ENCODE measurements around the gene BCAR3. TPM values are rescaled to one million over a fixed set of nuclear protein-coding genes. Genes with fewer than 3 reads are reported as not detected.

The BCAR3 gene
- total RNA-seq, 5 donors from 2014 or later (not counting 1 experiment from before 2014, with no cell fraction given) = 0.63 to 2.5 (median 1.4) TPM

- Histone ChIP-seq H3K9me3 (no peaks in the 10 kb centered on the region), H3K4me3 (ENCODE audit: control insufficient read depth in 1 of 2, extremely low read depth in 1 of 2, low read length in 1 of 2) (no peak overlapping the region), H3K27ac (ENCODE audit: low read length) (no peak overlapping the region), H3K36me3 (ENCODE audit: control insufficient read depth in 2 of 2, extremely low read depth in 1 of 2, insufficient read depth in 1 of 2, low read length in 1 of 2) (no peaks in the 10 kb centered on the region), H3K4me1 (ENCODE audit: control insufficient read depth in 1 of 2, extremely low read depth in 1 of 2, insufficient read depth in 2 of 2, low read length in 2 of 2) (no peaks in the 10 kb centered on the region), H3K27me3 (replicated peaks in 1 of 2; ENCODE audit: control insufficient read depth in 2 of 2, extremely low read depth in 1 of 2, insufficient read depth in 2 of 2, low read length in 1 of 2) (no peaks in the 10 kb centered on the region)
- no peak overlapping the region for H3K4me3 Mint-ChIP-seq
- no peaks in the 10 kb centered on the region for H3K4me1 Mint-ChIP-seq
- WGBS (ENCODE audit: insufficient coverage) = no CpG with 5 or more reads among the region's 2 CpGs
- no peaks in the 10 kb centered on the region for H3K27me3 Mint-ChIP-seq
- ATAC-seq (replicated peaks in 1 of 4) = no peak
- no peaks in the 10 kb centered on the region for H3K9me3 Mint-ChIP-seq
- no peak overlapping the region for H3K27ac Mint-ChIP-seq
- ChIA-PET POLR2A (no interaction called here), CTCF (no interaction called here)
- H3K36me3 Mint-ChIP-seq = no peaks in the 10 kb centered on the region
- DNase-seq = no peak
These were observed 143.7 kb downstream of the BCAR3 start for GRCh38 chr1:93537924-93538323.

- Mint-ChIP-seq H3K4me3 (no peak overlapping the region), H3K9me3 (no peaks in the 10 kb centered on the region), H3K27me3 (no peaks in the 10 kb centered on the region), H3K4me1 (no peaks in the 10 kb centered on the region), H3K27ac (no peak overlapping the region), H3K36me3 (no peaks in the 10 kb centered on the region)
- Histone ChIP-seq H3K4me3 (ENCODE audit: control insufficient read depth in 1 of 2, extremely low read depth in 1 of 2, low read length in 1 of 2) (no peak overlapping the region), H3K9me3 (no peaks in the 10 kb centered on the region), H3K36me3 (ENCODE audit: control insufficient read depth in 2 of 2, extremely low read depth in 1 of 2, insufficient read depth in 1 of 2, low read length in 1 of 2) (no peaks in the 10 kb centered on the region), H3K27me3 (replicated peaks in 1 of 2; ENCODE audit: control insufficient read depth in 2 of 2, extremely low read depth in 1 of 2, insufficient read depth in 2 of 2, low read length in 1 of 2) (no peaks in the 10 kb centered on the region), H3K27ac (ENCODE audit: low read length) (no peak overlapping the region), H3K4me1 (ENCODE audit: control insufficient read depth in 1 of 2, extremely low read depth in 1 of 2, insufficient read depth in 2 of 2, low read length in 2 of 2) (no peaks in the 10 kb centered on the region)
- no peak for ATAC-seq (replicated peaks in 1 of 4)
- no peak for DNase-seq
- ChIA-PET CTCF (no interaction called here), POLR2A (no interaction called here)
These were observed 144.2 kb downstream of the BCAR3 start for GRCh38 chr1:93537396-93537795.

DNA sequence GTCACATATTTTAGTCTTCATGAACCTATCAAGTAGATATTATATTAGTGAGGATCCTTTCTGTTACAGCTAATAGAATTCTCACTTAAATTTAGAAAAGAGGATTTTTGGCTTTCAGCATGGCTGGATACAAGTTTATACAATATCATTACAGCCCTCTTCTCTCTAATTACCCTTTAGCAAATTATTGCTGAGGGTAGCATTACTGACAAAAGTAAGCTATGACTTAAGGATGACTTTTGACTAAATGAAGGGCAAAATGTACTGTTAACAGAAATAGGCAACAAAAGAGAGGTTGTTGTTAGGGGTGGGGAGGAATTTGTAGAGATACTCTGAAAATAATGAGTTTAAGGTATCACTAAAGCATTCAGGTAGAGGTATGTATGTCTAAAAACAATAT, 148.0 kb downstream of the BCAR3 start:
- no peak for DNase-seq
- POLR2A ChIA-PET = no interaction called here
- no peak overlapping the region for H3K27ac ChIP-seq (ENCODE audit: low read length)

GRCh38 chr1:93532780-93533378, 148.8 kb downstream of the BCAR3 start:
- H3K27me3 ChIP-seq (replicated peaks in 1 of 2; ENCODE audit: control insufficient read depth in 2 of 2, extremely low read depth in 1 of 2, insufficient read depth in 2 of 2, low read length in 1 of 2) = no peaks in the 10 kb centered on the region
- Mint-ChIP-seq H3K27ac (no peak overlapping the region), H3K9me3 (no peaks in the 10 kb centered on the region), H3K27me3 (peaks cover 0 to 5% of the 10 kb centered on the region in 2 donors), H3K36me3 (no peaks in the 10 kb centered on the region), H3K4me1 (no peaks in the 10 kb centered on the region), H3K4me3 (no peak overlapping the region)
- no peaks in the 10 kb centered on the region for H3K36me3 ChIP-seq (ENCODE audit: control insufficient read depth in 2 of 2, extremely low read depth in 1 of 2, insufficient read depth in 1 of 2, low read length in 1 of 2)
- CTCF ChIA-PET = no interaction called here
- POLR2A ChIA-PET = no interaction called here
- no peaks in the 10 kb centered on the region for H3K4me1 ChIP-seq (ENCODE audit: control insufficient read depth in 1 of 2, extremely low read depth in 1 of 2, insufficient read depth in 2 of 2, low read length in 2 of 2)
- no peak overlapping the region for H3K27ac ChIP-seq (ENCODE audit: low read length)
- ATAC-seq (replicated peaks in 1 of 4) (no peak), DNase-seq (no peak)
- 100% methylated on average over 1 of the region's 3 CpGs for WGBS (ENCODE audit: insufficient coverage)
- no peak overlapping the region for H3K4me3 ChIP-seq (ENCODE audit: control insufficient read depth in 1 of 2, extremely low read depth in 1 of 2, low read length in 1 of 2)
- no peaks in the 10 kb centered on the region for H3K9me3 ChIP-seq

More for the DNA sequence above, 148.0 kb downstream of the BCAR3 start:
- Histone ChIP-seq H3K9me3 (no peaks in the 10 kb centered on the region), H3K36me3 (ENCODE audit: control insufficient read depth in 2 of 2, extremely low read depth in 1 of 2, insufficient read depth in 1 of 2, low read length in 1 of 2) (no peaks in the 10 kb centered on the region), H3K4me3 (ENCODE audit: control insufficient read depth in 1 of 2, extremely low read depth in 1 of 2, low read length in 1 of 2) (no peak overlapping the region), H3K4me1 (ENCODE audit: control insufficient read depth in 1 of 2, extremely low read depth in 1 of 2, insufficient read depth in 2 of 2, low read length in 2 of 2) (no peaks in the 10 kb centered on the region), H3K27me3 (replicated peaks in 1 of 2; ENCODE audit: control insufficient read depth in 2 of 2, extremely low read depth in 1 of 2, insufficient read depth in 2 of 2, low read length in 1 of 2) (no peaks in the 10 kb centered on the region)
- Mint-ChIP-seq H3K4me1 (no peaks in the 10 kb centered on the region), H3K4me3 (no peak overlapping the region), H3K36me3 (no peaks in the 10 kb centered on the region), H3K27me3 (peaks cover 0 to 2% of the 10 kb centered on the region in 2 donors), H3K9me3 (no peaks in the 10 kb centered on the region), H3K27ac (no peak overlapping the region)
- CTCF ChIA-PET = no interaction called here
- no peak for ATAC-seq (replicated peaks in 1 of 4)

GRCh38 chr1:93531193-93531592, 150.4 kb downstream of the BCAR3 start:
- H3K4me1 ChIP-seq (ENCODE audit: control insufficient read depth in 1 of 2, extremely low read depth in 1 of 2, insufficient read depth in 2 of 2, low read length in 2 of 2) = no peaks in the 10 kb centered on the region
- Mint-ChIP-seq H3K9me3 (no peaks in the 10 kb centered on the region), H3K27me3 (peaks cover 0 to 6% of the 10 kb centered on the region in 2 donors), H3K4me3 (no peak overlapping the region), H3K36me3 (no peaks in the 10 kb centered on the region), H3K4me1 (no peaks in the 10 kb centered on the region), H3K27ac (no peak overlapping the region)
- POLR2A ChIA-PET = no interaction called here
- no peak for DNase-seq
- 78% methylated on average over 2 of the region's 2 CpGs for WGBS (ENCODE audit: insufficient coverage)
- ATAC-seq (replicated peaks in 1 of 4) = no peak
- H3K27ac ChIP-seq (ENCODE audit: low read length) = no peak overlapping the region
- H3K27me3 ChIP-seq (replicated peaks in 1 of 2; ENCODE audit: control insufficient read depth in 2 of 2, extremely low read depth in 1 of 2, insufficient read depth in 2 of 2, low read length in 1 of 2) = no peaks in the 10 kb centered on the region
- no peak overlapping the region for H3K4me3 ChIP-seq (ENCODE audit: control insufficient read depth in 1 of 2, extremely low read depth in 1 of 2, low read length in 1 of 2)
- CTCF ChIA-PET = no interaction called here
- H3K36me3 ChIP-seq (ENCODE audit: control insufficient read depth in 2 of 2, extremely low read depth in 1 of 2, insufficient read depth in 1 of 2, low read length in 1 of 2) = no peaks in the 10 kb centered on the region
- H3K9me3 ChIP-seq = no peaks in the 10 kb centered on the region

DNA sequence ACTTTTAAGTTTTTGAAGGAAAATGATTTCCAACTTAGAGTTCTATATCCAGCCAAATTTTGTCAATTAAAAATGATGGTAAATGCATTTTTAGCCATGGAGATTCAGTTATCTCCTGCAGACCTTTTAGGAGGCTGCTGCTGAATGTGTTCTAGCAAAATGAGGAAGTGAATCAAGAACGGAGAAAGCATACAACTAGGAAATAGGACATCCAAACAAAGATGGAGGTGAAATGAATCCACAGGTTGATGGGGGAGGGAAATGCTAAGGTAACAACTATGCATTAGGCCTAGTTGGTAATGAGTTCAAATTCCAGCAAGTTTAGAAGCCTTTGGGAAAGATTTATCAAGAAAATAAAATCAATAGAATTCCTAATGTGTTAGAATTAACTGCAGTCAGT, 153.2 kb downstream of the BCAR3 start:
- no peaks in the 10 kb centered on the region for H3K9me3 ChIP-seq
- CTCF ChIA-PET = no interaction called here
- Mint-ChIP-seq H3K36me3 (no peaks in the 10 kb centered on the region), H3K27me3 (peaks cover 0 to 9% of the 10 kb centered on the region in 2 donors), H3K4me1 (no peaks in the 10 kb centered on the region), H3K27ac (no peak overlapping the region), H3K4me3 (no peak overlapping the region), H3K9me3 (no peaks in the 10 kb centered on the region)
- no peak overlapping the region for H3K27ac ChIP-seq (ENCODE audit: low read length)
- no CpG with 5 or more reads among the region's 1 CpG for WGBS (ENCODE audit: insufficient coverage)
- H3K27me3 ChIP-seq (replicated peaks in 1 of 2; ENCODE audit: control insufficient read depth in 2 of 2, extremely low read depth in 1 of 2, insufficient read depth in 2 of 2, low read length in 1 of 2) = no peaks in the 10 kb centered on the region
- no peak overlapping the region for H3K4me3 ChIP-seq (ENCODE audit: control insufficient read depth in 1 of 2, extremely low read depth in 1 of 2, low read length in 1 of 2)
- H3K4me1 ChIP-seq (ENCODE audit: control insufficient read depth in 1 of 2, extremely low read depth in 1 of 2, insufficient read depth in 2 of 2, low read length in 2 of 2) = no peaks in the 10 kb centered on the region
- no peaks in the 10 kb centered on the region for H3K36me3 ChIP-seq (ENCODE audit: control insufficient read depth in 2 of 2, extremely low read depth in 1 of 2, insufficient read depth in 1 of 2, low read length in 1 of 2)
- no peak for ATAC-seq (replicated peaks in 1 of 4)
- no peak for DNase-seq
- POLR2A ChIA-PET = no interaction called here

DNA sequence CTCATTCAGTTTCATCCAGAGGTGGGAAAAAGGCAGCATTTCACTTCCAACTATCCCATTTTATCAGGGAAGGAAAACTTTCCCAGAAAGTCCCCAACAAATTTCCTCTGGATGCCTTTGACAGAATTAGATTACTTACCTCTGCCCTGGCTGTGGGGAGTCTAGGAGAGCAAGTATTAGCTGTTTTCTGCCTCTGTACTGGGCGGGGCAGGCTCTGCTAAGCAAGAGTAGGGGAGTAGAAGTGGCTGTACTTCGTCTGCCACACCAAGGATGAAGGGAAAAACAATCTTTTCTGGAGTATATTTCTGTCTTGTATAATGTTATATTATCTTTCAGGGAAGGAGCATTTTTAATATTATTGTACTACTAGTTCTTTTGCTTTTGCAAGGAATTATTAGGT, 155.2 kb downstream of the BCAR3 start:
- Histone ChIP-seq H3K27ac (ENCODE audit: low read length) (no peak overlapping the region), H3K36me3 (ENCODE audit: control insufficient read depth in 2 of 2, extremely low read depth in 1 of 2, insufficient read depth in 1 of 2, low read length in 1 of 2) (no peaks in the 10 kb centered on the region), H3K9me3 (no peaks in the 10 kb centered on the region), H3K4me3 (ENCODE audit: control insufficient read depth in 1 of 2, extremely low read depth in 1 of 2, low read length in 1 of 2) (no peak overlapping the region), H3K4me1 (ENCODE audit: control insufficient read depth in 1 of 2, extremely low read depth in 1 of 2, insufficient read depth in 2 of 2, low read length in 2 of 2) (no peaks in the 10 kb centered on the region), H3K27me3 (replicated peaks in 1 of 2; ENCODE audit: control insufficient read depth in 2 of 2, extremely low read depth in 1 of 2, insufficient read depth in 2 of 2, low read length in 1 of 2) (no peaks in the 10 kb centered on the region)
- ChIA-PET CTCF (no interaction called here), POLR2A (no interaction called here)
- no peaks in the 10 kb centered on the region for H3K9me3 Mint-ChIP-seq
- WGBS (ENCODE audit: insufficient coverage) = 67% methylated on average over 1 of the region's 2 CpGs
- peaks cover 0 to 9% of the 10 kb centered on the region in 2 donors for H3K27me3 Mint-ChIP-seq
- H3K4me3 Mint-ChIP-seq = no peak overlapping the region
- H3K36me3 Mint-ChIP-seq = no peaks in the 10 kb centered on the region
- H3K4me1 Mint-ChIP-seq = no peaks in the 10 kb centered on the region
- ATAC-seq (replicated peaks in 1 of 4) (no peak), DNase-seq (no peak)
- no peak overlapping the region for H3K27ac Mint-ChIP-seq

Data from T-cell (primary cell).